ENCODE measurements around the gene CEP131.

The CEP131 gene

GRCh38 chr17:81222906-81223761 is at the start of gene CEP131:
TSS of gene CEP131 (minus strand) at chr17:81222965. CDS start at chr17:81220056, 2,909 bp downstream.
- DNase-seq (ENCODE audit: low read depth in 3 of 3) = peak; percentile 98 to 100 (median 100)

GRCh38 chr17:81271226-81271625 is 48.5 kb upstream of the CEP131 start:
- DNase-seq (ENCODE audit: low read depth in 3 of 3) = no peak

- DNase-seq (ENCODE audit: low read depth in 3 of 3) = no peak
Observed at GRCh38 chr17:81270279-81270678, 47.5 kb upstream of the CEP131 start.

- no peak for DNase-seq (ENCODE audit: low read depth in 3 of 3)
Observed at GRCh38 chr17:81267390-81268067, 44.8 kb upstream of the CEP131 start.

- no peak for DNase-seq (ENCODE audit: low read depth in 3 of 3)
Observed at GRCh38 chr17:81265576-81265975, 42.8 kb upstream of the CEP131 start.

GRCh38 chr17:81264640-81265039 is 41.9 kb upstream of the CEP131 start:
- DNase-seq (ENCODE audit: low read depth in 3 of 3) = no peak

GRCh38 chr17:81263371-81264181 is 40.8 kb upstream of the CEP131 start:
- no peak for DNase-seq (ENCODE audit: low read depth in 3 of 3)

- DNase-seq (ENCODE audit: low read depth in 3 of 3) = no peak
Observed at GRCh38 chr17:81261582-81262336, 39.0 kb upstream of the CEP131 start.

GRCh38 chr17:81261096-81261495 is 38.3 kb upstream of the CEP131 start:
- DNase-seq (ENCODE audit: low read depth in 3 of 3) = no peak

GRCh38 chr17:81260641-81261040 is 37.9 kb upstream of the CEP131 start:
- DNase-seq (ENCODE audit: low read depth in 3 of 3) = no peak

GRCh38 chr17:81260171-81260570 is 37.4 kb upstream of the CEP131 start:
- no peak for DNase-seq (ENCODE audit: low read depth in 3 of 3)

GRCh38 chr17:81259058-81259605 is 36.4 kb upstream of the CEP131 start:
- no peak for DNase-seq (ENCODE audit: low read depth in 3 of 3)

GRCh38 chr17:81258292-81258691 is 35.5 kb upstream of the CEP131 start:
- DNase-seq (ENCODE audit: low read depth in 3 of 3) = no peak

- DNase-seq (ENCODE audit: low read depth in 3 of 3) = no peak
Observed at GRCh38 chr17:81257533-81257932, 34.8 kb upstream of the CEP131 start.

GRCh38 chr17:81256616-81257015 is 33.9 kb upstream of the CEP131 start:
- no peak for DNase-seq (ENCODE audit: low read depth in 3 of 3)

- DNase-seq (ENCODE audit: low read depth in 3 of 3) = no peak
Observed at GRCh38 chr17:81254955-81255717, 32.4 kb upstream of the CEP131 start.

- peak in 2 of 3 donors; percentile 34 to 43 for DNase-seq (ENCODE audit: low read depth in 3 of 3)
Observed at GRCh38 chr17:81253358-81254131, 30.8 kb upstream of the CEP131 start.

- no peak for DNase-seq (ENCODE audit: low read depth in 3 of 3)
Observed at GRCh38 chr17:81252987-81253329, 30.2 kb upstream of the CEP131 start.

- DNase-seq (ENCODE audit: low read depth in 3 of 3) = no peak
Observed at GRCh38 chr17:81252326-81252986, 29.7 kb upstream of the CEP131 start.
